MM.1S (cell line): ENCODE results near the gene RFK.

ENCODE experiments used
- EZH2 ChIP-seq: fragments of 300-600 bp; sonication (generic); optimal IDR thresholded peaks from 2 replicates; pipeline ENCODE3; 2017; ENCODE audit warnings: low read depth, mild to moderate bottlenecking, antibody characterized with exemption, low read length, mixed read lengths
- EZH2phosphoT487 ChIP-seq: fragments of 300-600 bp; sonication (generic); IDR thresholded peaks from 2 replicates; pipeline ENCODE4 v1.6.1; 2018; ENCODE audit warnings: antibody characterized with exemption, low read length
- TF ChIP-seq, protein P1 (sequence below): fragments of 300-600 bp; sonication (generic); IDR thresholded peaks from 2 replicates; pipeline ENCODE4 v1.5.1; 2016; ENCODE audit warnings: antibody characterized with exemption, low read length, mixed read lengths

DNA sequence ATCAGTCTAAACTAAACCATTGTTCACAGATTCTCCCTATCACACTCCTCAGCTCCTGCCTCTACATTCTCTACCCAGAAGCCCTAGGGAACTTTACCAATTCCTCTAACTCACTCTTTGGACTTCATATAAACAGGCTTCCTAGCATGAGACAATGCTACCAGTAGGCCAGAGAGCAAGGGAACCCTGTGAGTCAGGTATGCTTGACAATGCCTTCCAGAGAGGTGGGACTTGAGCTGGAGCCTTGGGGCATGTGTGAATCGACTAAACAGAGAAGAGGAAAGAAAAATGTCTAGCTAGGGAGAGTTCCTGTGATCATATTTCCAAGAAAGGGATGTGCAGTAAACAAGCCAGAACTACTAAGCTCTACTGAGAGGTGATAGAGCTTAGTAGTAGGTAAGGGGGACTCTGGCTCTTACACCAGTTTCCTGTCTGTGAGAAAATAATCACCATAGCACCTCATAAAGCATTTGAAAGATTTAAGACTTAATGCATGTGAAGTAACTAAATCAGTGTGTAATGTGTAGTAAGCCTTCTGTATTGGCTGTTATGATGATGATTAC, 6.4 kb upstream of the RFK start:
- TF ChIP-seq, protein P1, sequence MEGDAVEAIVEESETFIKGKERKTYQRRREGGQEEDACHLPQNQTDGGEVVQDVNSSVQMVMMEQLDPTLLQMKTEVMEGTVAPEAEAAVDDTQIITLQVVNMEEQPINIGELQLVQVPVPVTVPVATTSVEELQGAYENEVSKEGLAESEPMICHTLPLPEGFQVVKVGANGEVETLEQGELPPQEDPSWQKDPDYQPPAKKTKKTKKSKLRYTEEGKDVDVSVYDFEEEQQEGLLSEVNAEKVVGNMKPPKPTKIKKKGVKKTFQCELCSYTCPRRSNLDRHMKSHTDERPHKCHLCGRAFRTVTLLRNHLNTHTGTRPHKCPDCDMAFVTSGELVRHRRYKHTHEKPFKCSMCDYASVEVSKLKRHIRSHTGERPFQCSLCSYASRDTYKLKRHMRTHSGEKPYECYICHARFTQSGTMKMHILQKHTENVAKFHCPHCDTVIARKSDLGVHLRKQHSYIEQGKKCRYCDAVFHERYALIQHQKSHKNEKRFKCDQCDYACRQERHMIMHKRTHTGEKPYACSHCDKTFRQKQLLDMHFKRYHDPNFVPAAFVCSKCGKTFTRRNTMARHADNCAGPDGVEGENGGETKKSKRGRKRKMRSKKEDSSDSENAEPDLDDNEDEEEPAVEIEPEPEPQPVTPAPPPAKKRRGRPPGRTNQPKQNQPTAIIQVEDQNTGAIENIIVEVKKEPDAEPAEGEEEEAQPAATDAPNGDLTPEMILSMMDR: no peak
- TF ChIP-seq EZH2phosphoT487 (no peak), EZH2 (no peak)
